ENCODE data around the gene DOC2B. TPM values are rescaled to one million over a fixed set of nuclear protein-coding genes. Genes with fewer than 3 reads are reported as not detected.
A peak's percentile ranks its signal among the peaks of the same experiment; 100 is the strongest.

Gene DOC2B
- total and polyA plus RNA-seq, 2 donors = 5.1 to 13.2 TPM

DNA sequence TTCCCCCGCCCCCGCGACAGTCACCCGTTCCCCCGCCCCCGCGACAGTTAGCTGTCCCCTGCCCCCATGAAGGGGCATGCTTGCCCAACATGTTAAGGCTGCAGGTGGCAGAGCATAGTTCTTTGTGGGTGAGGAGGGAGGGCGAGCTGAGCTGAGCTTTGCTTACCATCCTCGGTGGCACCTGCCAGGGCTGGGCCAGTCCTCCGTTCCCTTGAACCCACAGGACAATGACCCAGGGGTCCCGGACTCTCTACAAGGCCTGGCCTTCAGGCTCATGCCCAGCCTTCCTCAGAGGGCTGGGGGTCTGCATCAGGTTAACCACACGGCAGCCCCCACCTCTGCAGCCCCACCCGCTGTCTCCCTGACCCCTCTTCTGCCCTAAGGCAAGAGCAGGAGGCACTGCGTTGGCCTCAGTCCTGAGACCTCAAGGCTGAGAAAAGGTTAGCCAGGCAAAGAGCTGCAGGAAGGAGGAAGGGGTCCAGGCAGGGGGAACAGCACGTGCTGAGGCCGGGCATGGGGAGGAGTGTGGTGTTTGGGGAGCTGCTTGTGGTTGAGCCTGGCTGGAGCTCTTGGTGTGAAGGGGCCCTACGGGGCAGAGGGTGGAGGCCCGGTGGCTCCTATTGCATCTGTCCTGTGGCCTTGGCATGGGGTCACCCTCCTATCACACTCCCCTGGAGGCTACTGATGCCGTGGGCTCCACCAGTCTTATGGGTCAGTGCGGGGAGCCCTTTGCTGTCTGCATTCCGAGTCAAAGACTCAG is 11.4 kb upstream of the DOC2B start:
- WGBS = 93% methylated on average over 21 of the region's 21 CpGs
- DNase-seq (ENCODE audit: extremely low spot score) = no peak

DNA sequence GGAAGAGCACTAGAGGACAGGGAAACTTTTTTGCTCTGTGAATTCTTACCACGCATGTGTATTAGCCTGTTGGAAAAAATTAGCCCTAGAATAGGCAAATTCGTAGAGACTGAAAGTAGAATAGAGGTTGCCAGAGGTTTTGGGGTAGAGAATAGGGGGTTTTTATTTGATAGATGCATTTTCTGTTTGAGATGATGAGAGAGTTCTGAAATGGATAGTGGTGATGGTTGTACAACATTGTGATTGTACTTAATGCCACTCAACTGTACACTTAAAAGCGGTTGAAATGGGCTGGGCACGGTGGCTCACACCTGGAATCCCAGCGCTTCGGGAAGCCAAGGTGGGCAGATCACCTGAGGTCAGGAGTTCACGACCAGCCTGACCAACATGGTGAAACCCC is 8.0 kb upstream of the DOC2B start:
- Histone ChIP-seq H3K4me3 (ENCODE audit: low read depth, low read length) (no peak overlapping the region), H3K4me1 (ENCODE audit: insufficient read depth) (no peaks in the 10 kb centered on the region), H3K27ac (ENCODE audit: low read depth) (no peak overlapping the region), H3K36me3 (ENCODE audit: insufficient read depth) (no peaks in the 10 kb centered on the region)
- no peak for DNase-seq (ENCODE audit: extremely low spot score)
- WGBS = 85% methylated on average over 7 of the region's 7 CpGs

More for the DNA sequence above, 11.4 kb upstream of the DOC2B start:
- no peak overlapping the region for H3K4me3 ChIP-seq (ENCODE audit: low read depth, low read length)
- H3K4me1 ChIP-seq (ENCODE audit: insufficient read depth) = no peaks in the 10 kb centered on the region
- no peaks in the 10 kb centered on the region for H3K36me3 ChIP-seq (ENCODE audit: insufficient read depth)
- no peak overlapping the region for H3K27ac ChIP-seq (ENCODE audit: low read depth)

DNA sequence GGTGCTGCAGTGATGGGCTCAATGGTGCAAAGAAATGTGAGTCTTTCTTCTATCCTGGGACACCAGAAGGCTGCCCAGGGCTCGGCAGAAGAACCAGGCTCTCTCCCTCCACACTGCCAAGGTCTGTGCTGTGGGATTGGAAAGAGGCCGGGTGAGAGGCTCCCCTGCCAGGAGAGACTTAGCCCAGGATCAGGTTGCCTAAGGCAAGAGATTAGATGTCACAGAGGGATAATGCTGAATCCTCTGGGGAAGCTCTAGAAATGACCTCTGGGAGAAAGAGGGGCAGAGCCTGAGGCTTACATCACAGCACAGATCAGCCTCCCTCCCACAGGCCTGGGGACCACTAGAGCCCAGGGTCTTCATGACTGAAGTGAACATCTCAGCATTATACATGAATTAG is 5.7 kb upstream of the DOC2B start:
- no peaks in the 10 kb centered on the region for H3K4me1 ChIP-seq (ENCODE audit: insufficient read depth)
- no peak overlapping the region for H3K4me3 ChIP-seq (ENCODE audit: low read depth, low read length)
- 54% methylated on average over 2 of the region's 2 CpGs for WGBS
- DNase-seq (ENCODE audit: extremely low spot score) = no peak
- no peak overlapping the region for H3K27ac ChIP-seq (ENCODE audit: low read depth)
- no peaks in the 10 kb centered on the region for H3K36me3 ChIP-seq (ENCODE audit: insufficient read depth)

DNA sequence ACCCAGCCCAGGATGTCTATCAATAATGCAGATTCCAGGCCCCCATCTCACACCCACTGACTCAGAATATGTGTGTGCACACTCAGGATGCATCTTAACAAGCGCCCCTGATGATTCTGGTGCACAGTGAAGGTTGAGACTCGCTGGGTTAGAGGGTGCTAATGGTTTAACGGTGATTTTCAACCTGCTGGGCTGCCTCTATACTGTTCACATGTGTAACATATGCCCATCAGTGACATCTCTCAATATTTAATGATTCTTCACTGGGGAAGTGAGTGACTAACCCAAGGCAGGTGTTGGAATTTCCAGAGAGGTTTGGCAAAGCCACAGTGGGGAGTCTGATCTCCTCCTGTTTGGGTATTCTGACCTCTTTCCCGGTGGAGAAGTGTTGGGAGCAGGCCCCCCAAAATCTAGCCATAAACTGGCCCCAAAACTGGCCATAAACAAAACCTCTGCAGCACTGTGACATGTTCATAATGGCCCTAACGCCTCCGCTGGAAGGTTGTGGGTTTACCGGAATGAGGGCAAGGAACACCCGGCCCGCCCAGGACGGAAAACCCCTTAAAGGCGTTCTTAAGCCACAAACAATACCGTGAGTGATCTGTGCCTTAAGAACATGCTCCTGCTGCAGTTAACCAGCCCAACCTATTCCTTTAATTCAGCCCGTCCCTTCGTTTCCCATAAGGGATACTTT is 4.1 kb upstream of the DOC2B start:
- H3K27ac ChIP-seq (ENCODE audit: low read depth) = no peak overlapping the region
- DNase-seq (ENCODE audit: extremely low spot score) = no peak
- no peak overlapping the region for H3K4me3 ChIP-seq (ENCODE audit: low read depth, low read length)
- H3K4me1 ChIP-seq (ENCODE audit: insufficient read depth) = no peaks in the 10 kb centered on the region
- 53% methylated on average over 14 of the region's 14 CpGs for WGBS
- H3K36me3 ChIP-seq (ENCODE audit: insufficient read depth) = no peaks in the 10 kb centered on the region

DNA sequence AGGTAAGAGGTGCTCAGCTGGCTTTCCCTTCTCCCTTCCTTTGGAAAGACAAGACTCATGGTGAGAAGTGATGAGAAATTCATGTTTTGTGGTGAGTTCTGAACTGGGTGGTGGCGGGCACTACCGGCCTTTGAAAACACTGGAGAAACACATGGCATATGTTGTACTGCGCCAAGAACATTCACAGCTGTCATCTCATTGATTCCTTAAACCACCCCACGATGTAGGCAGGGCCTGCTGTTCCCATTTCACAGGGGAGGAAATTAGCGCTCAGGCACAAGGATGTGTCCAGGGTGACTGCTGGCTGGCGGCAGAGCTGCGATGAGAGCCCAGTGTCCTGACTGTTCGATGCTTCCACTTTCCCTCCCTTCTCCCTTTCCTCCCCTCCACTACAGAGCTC is 1.6 kb upstream of the DOC2B start:
- Histone ChIP-seq H3K4me1 (ENCODE audit: insufficient read depth) (no peaks in the 10 kb centered on the region), H3K27ac (ENCODE audit: low read depth) (no peak overlapping the region), H3K36me3 (ENCODE audit: insufficient read depth) (no peaks in the 10 kb centered on the region), H3K4me3 (ENCODE audit: low read depth, low read length) (no peak overlapping the region)
- WGBS = 82% methylated on average over 8 of the region's 8 CpGs
- DNase-seq (ENCODE audit: extremely low spot score) = no peak

DNA sequence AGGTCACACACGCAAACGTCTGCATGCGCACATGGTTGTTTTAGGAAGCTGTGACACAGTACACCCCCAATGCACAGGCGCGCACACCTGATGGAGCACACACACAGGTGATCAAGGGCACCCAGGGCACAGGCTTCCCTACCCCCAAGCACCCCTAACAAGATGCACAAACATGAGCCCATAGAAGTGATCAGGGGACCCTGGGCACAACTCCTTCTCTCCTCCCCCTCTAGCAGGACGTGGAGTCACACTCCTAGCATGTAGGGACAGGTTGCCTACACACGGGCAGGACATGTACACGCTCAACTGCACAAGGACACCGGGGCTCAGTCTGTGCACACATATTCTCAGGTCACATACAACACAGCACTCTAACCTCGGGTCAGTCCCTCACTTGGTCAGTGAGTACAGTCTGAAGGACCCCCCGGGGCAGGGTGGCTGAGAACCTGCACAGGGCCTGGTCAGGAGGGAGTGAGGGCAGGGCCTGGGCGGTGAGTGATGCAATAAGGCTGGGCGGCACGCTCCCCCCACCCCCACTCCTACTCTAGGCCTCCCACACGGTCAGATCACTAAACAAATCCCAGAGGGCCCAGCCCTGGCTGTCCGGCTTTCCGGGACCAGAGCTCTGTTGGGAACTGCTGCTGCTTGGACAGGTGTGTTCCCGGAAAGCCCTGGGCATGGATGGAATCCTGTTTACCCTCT is 751 bp upstream of the DOC2B start:
- DNase-seq (ENCODE audit: extremely low spot score) = no peak
- H3K36me3 ChIP-seq (ENCODE audit: insufficient read depth) = no peaks in the 10 kb centered on the region
- no peak overlapping the region for H3K4me3 ChIP-seq (ENCODE audit: low read depth, low read length)
- no peak overlapping the region for H3K27ac ChIP-seq (ENCODE audit: low read depth)
- H3K4me1 ChIP-seq (ENCODE audit: insufficient read depth) = no peaks in the 10 kb centered on the region
- WGBS = 55% methylated on average over 18 of the region's 18 CpGs

DNA sequence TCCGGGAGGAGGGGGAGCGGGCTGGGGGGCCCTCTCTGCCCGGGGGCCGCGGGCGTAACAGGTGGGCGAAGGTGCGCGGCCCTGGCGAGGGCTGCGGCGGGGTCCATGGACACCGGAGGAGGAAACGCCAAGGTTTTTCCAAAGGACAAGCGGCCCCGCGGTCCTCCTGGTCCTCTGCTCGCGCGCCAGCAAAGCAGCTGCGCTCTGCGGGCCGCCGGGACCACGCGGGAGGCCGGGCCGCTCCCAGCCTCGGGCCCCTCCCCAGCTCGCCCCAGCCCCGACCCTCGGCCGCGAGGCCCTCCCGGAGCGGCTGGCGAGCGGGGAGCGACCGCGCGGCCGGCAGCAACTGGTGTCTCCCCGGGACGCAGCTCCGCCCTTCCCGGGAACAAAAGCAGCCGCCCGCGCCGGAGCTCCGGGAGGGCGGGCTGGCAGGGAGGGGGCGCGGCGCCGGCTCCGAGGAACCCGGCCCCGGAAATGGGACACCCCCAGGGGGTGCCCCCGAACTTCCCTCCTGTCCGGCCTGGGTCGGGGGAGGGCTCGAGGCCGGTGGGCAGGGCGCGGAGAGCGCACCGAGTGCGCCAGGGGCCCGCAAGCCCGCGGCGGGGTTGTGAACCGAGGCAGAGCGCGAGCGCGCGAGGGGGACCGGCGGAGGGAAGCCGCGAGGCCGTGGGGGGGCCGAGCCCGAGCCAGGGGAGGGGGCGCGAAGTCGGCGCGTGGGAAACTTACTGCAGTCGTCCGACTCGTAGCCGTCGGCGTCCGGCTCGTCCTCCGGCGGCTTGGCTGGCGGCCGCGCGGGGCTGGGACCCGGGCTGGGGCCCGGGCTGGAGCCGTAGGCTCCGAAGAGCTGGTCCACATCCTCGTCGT is 837 bp downstream of the DOC2B start:
- Histone ChIP-seq H3K4me1 (ENCODE audit: insufficient read depth) (no peaks in the 10 kb centered on the region), H3K4me3 (ENCODE audit: low read depth, low read length) (peak overlapping the region; percentile 42), H3K36me3 (ENCODE audit: insufficient read depth) (no peaks in the 10 kb centered on the region), H3K27ac (ENCODE audit: low read depth) (no peak overlapping the region)
- 2% methylated on average over 112 of the region's 112 CpGs for WGBS
- DNase-seq (ENCODE audit: extremely low spot score) = no peak

DNA sequence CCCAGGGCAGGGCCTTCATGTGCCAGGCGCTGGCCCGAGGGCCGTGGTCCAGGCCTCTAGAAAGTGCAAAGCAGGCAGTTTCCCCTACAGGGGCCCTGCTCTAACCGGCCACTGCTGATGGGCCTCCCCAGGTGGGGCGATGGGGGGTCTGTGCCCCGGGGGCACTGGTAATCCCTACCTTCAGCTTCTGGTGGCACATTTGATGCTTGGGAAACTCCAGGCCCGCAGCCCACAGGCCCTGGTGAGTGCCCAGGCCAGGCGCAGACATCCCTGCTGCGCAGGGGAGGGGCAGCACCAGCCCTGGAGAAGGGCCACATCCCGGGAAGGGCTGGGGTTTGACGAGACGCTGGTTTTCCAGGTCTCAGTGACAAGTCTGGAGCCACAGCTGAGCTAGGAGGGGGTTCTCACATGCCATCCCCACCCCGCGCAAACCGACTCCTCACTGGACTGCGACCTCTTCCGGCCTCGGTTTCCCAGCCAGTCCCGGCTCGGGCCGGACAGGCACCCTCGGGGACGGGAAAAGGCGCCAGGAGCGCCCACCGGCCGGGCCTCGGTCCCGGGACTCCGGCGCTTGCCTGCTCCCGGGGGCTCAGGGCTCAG is 1.6 kb downstream of the DOC2B start:
- Histone ChIP-seq H3K4me3 (ENCODE audit: low read depth, low read length) (peak overlapping the region; percentile 42), H3K27ac (ENCODE audit: low read depth) (no peak overlapping the region)

DNA sequence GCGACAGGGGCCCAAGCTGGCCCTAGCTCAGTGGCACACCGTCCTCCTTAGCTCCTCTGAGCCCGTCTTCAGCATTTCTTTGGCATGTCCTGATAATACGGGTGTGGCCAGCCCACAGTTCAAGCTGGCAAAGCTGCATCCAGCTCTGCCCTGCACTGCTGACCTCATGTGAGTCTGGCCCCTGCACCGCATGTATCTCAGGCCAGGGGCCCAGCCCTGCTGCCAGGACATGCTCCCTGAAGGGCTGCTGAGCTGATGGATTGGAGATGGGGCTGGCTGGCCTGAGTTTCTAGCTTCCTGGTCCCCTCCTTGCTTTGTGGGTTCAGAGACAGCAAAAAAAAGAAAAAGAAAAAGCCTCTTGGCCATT is 2.4 kb downstream of the DOC2B start:
- Histone ChIP-seq H3K36me3 (ENCODE audit: insufficient read depth) (no peaks in the 10 kb centered on the region), H3K4me3 (ENCODE audit: low read depth, low read length) (no peak overlapping the region), H3K27ac (ENCODE audit: low read depth) (no peak overlapping the region), H3K4me1 (ENCODE audit: insufficient read depth) (no peaks in the 10 kb centered on the region)
- 47% methylated on average over 5 of the region's 5 CpGs for WGBS
- no peak for DNase-seq (ENCODE audit: extremely low spot score)

More for the DNA sequence above, 1.6 kb downstream of the DOC2B start:
- Histone ChIP-seq H3K36me3 (ENCODE audit: insufficient read depth) (no peaks in the 10 kb centered on the region), H3K4me1 (ENCODE audit: insufficient read depth) (no peaks in the 10 kb centered on the region)
- 29% methylated on average over 32 of the region's 32 CpGs for WGBS
- DNase-seq (ENCODE audit: extremely low spot score) = no peak

DNA sequence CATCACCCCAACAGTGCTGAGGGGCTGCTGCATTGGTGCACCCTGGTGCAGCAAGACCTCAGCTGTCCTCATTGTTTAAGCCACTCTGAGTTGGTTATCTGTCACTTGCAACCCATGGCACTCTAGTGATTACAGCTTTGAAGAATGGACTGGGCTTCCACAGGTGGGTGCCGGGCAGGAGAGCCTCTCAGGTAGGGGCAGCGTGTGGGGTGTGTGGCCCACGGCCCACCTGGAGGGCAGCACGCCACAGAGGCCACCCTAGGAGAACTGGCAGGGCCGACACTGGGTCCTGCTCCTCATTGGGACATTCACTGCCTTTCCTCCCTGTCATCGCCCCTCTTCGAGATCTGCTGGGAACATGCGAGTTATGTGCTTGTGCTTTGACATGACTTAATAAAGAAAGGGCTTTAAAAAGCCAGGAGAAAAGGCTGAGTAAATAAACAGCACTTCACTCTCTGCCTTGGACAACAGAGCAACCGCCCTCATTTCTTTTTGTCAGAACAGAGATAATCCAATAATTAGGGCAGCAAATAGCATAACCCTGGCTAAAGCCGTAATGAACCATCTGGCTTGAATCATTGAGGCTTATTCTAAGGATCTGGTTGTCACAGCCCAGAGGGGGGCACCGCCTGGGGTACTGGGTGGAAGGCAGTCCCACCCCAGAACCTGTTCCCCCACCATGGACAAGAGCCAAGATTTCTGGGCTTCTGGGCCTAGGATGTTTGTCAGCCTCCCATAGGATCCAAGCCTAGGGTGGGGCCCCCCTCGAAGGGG is 3.0 kb downstream of the DOC2B start:
- no peaks in the 10 kb centered on the region for H3K4me1 ChIP-seq (ENCODE audit: insufficient read depth)
- H3K4me3 ChIP-seq (ENCODE audit: low read depth, low read length) = no peak overlapping the region
- H3K27ac ChIP-seq (ENCODE audit: low read depth) = no peak overlapping the region
- no peaks in the 10 kb centered on the region for H3K36me3 ChIP-seq (ENCODE audit: insufficient read depth)
- 65% methylated on average over 12 of the region's 12 CpGs for WGBS
- DNase-seq (ENCODE audit: extremely low spot score) = no peak

DNA sequence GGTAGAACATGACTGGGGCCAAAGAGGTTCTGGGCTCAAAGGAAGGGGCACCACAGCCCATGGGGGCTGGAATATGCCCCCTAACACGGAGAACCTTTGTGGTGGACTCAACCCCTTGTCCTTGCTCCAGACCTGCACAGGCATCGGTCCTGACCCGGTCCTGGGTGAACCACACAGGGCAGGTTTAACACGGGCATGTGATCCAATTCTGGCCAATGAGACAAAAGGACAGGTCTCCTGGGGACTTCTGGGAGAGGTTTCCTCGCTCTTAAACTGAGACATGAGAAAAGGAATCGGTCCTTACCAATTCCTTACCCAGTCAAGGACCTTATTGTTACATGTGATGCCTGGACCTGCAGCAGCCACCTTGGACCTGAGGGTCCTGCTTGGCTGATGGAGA is 3.7 kb downstream of the DOC2B start:
- no peak for DNase-seq (ENCODE audit: extremely low spot score)
- H3K4me3 ChIP-seq (ENCODE audit: low read depth, low read length) = no peak overlapping the region
- no peaks in the 10 kb centered on the region for H3K36me3 ChIP-seq (ENCODE audit: insufficient read depth)
- no peaks in the 10 kb centered on the region for H3K4me1 ChIP-seq (ENCODE audit: insufficient read depth)
- WGBS = 92% methylated on average over 6 of the region's 6 CpGs
- H3K27ac ChIP-seq (ENCODE audit: low read depth) = no peak overlapping the region

DNA sequence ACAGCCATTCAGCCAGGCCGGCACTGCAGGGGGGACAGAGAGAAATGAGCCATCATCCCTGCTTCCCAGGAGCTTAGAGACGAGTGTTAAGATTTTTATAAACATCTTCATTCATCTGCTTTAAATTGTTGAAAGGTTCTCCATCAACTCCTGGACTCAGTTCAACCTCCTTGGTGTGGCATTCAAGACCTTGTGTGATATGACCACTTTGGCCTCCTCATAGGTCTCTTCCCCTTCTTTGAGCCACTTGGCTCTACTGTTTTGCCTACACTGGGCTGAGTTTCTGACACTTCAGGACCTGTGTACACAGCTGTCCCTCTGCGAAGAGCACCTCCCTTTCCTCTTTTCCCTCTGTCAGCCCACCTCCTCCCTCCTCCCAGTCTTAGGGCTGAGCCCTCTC is 4.3 kb downstream of the DOC2B start:
- DNase-seq (ENCODE audit: extremely low spot score) = no peak

More for the DNA sequence above, 4.3 kb downstream of the DOC2B start:
- Histone ChIP-seq H3K4me1 (ENCODE audit: insufficient read depth) (no peaks in the 10 kb centered on the region), H3K36me3 (ENCODE audit: insufficient read depth) (no peaks in the 10 kb centered on the region), H3K27ac (ENCODE audit: low read depth) (no peak overlapping the region), H3K4me3 (ENCODE audit: low read depth, low read length) (no peak overlapping the region)
- 76% methylated on average over 3 of the region's 3 CpGs for WGBS
